Testis (tissue), 3 donors: ENCODE measurements around the gene OSBPL5. TPM values are rescaled to one million over a fixed set of nuclear protein-coding genes. Genes with fewer than 3 reads are reported as not detected.

Experiments
- DNase-seq: peaks from one replicate; pipeline ENCODE4 v3.0.0-alpha.2; 2019
- H3K27ac ChIP-seq, 2 donors: fragments of 200-600 bp; sonication (generic); one replicate each; pipeline ENCODE4 v1.5.1; 2019
- H3K27me3 ChIP-seq: fragments of 200-600 bp; sonication (generic); one replicate; pipeline ENCODE4 v1.5.1; 2019
- H3K36me3 ChIP-seq: fragments of 200-600 bp; sonication (generic); one replicate; pipeline ENCODE4 v1.5.1; 2017; ENCODE audit warnings: low read depth; ENCODE audit errors: missing control alignments
- H3K4me1 ChIP-seq: fragments of 200-600 bp; sonication (generic); one replicate; pipeline ENCODE4 v1.5.1; 2019
- H3K4me3 ChIP-seq, 2 donors: fragments of 200-600 bp; sonication (generic); one replicate each; pipeline ENCODE4 v1.5.1; 2017 to 2019
- H3K9me3 ChIP-seq: fragments of 200-600 bp; sonication (generic); one replicate; pipeline ENCODE4 v1.5.1; 2017
- POLR2A ChIP-seq: fragments of 450-650 bp; IDR thresholded peaks from one replicate; pipeline ENCODE4 v1.6.1; 2017; ENCODE audit warnings: antibody characterized with exemption, mild to moderate bottlenecking, moderate library complexity
- WGBS, 2 donors: methylation state at CpG; one replicate each; pipeline ENCODE4 v1.1.5; 2018; 5-methylcytosine and 5-hydroxymethylcytosine counted together
- intact Hi-C: fragments of 100-400 bp; cut with DNase I; formaldehyde crosslinking; loops from one replicate; pipeline ENCODE4 v1.15.1; 2023; ENCODE audit warnings: low total_unique reads
- polyA plus RNA-seq: library from polyadenylated mRNA; stranded (reverse); fragments of 350-450 nt; fragmentation: Illumina TruSeq; extraction: RNeasy Lipid Tissue Mini Kit (QIAGEN cat#74804); gene quantifications from one replicate; pipeline ENCODE4 v1.2.3, GENCODE V29; 2014; ENCODE audit warnings: low read depth, low replicate concordance; ENCODE audit not compliant: insufficient read depth
- total RNA-seq, 2 donors: library from RNA; depleted of rRNA; stranded (reverse); fragments of >200 nt; gene quantifications; one replicate each; pipeline ENCODE4 v1.2.3, GENCODE V29; 2016
- TF ChIP-seq, protein P1 (sequence below), 3 experiments: fragments of 450-650 bp in 2 of 3; fragments of 200-600 bp in 1 of 3; sonication (generic) in 1 of 3; IDR thresholded peaks; one replicate each; pipeline ENCODE4 v1.5.1; 2016 to 2019; ENCODE audit warnings: antibody characterized with exemption in 3 of 3, mild to moderate bottlenecking in 2 of 3, moderate library complexity in 1 of 3

Gene OSBPL5
- total and polyA plus RNA-seq, 3 donors from 2014 or later, result 8.9 to 18.1 (median 13.2) TPM

DNA sequence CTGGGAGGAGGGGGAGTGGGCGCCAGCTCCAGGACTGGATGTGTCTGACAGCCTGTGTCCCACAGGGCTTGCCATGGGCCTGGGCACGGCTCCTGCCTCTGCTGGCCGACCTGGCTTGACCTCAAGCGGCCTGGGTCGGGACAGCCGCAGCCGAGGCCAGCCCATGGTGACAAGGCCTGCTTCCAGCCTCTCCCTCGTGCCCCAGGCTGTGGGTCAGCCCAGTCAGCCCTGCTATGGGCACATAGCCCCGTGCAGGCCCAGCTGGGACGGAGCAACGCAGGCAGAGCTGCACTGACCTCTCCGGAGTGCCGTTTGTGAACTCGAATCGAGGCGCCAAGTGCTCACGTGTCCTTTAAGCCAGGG lies 17.9 kb downstream of the OSBPL5 start:
- Histone ChIP-seq H3K4me3 (no peak overlapping the region), H3K36me3 (no peaks in the 10 kb centered on the region), H3K4me1 (peaks cover 18% of the 10 kb centered on the region), H3K27ac (no peak overlapping the region), H3K9me3 (no peaks in the 10 kb centered on the region), H3K27me3 (no peaks in the 10 kb centered on the region)
- DNase-seq, result no peak
- intact Hi-C loops, result no loop called here
- 52 to 55% methylated on average over 5 to 17 of the region's 17 CpGs for WGBS, 2 donors
- no peak for TF ChIP-seq POLR2A
- TF ChIP-seq, protein P1, sequence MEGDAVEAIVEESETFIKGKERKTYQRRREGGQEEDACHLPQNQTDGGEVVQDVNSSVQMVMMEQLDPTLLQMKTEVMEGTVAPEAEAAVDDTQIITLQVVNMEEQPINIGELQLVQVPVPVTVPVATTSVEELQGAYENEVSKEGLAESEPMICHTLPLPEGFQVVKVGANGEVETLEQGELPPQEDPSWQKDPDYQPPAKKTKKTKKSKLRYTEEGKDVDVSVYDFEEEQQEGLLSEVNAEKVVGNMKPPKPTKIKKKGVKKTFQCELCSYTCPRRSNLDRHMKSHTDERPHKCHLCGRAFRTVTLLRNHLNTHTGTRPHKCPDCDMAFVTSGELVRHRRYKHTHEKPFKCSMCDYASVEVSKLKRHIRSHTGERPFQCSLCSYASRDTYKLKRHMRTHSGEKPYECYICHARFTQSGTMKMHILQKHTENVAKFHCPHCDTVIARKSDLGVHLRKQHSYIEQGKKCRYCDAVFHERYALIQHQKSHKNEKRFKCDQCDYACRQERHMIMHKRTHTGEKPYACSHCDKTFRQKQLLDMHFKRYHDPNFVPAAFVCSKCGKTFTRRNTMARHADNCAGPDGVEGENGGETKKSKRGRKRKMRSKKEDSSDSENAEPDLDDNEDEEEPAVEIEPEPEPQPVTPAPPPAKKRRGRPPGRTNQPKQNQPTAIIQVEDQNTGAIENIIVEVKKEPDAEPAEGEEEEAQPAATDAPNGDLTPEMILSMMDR (IDR thresholded peaks at IDR 0.05), result no peak

DNA sequence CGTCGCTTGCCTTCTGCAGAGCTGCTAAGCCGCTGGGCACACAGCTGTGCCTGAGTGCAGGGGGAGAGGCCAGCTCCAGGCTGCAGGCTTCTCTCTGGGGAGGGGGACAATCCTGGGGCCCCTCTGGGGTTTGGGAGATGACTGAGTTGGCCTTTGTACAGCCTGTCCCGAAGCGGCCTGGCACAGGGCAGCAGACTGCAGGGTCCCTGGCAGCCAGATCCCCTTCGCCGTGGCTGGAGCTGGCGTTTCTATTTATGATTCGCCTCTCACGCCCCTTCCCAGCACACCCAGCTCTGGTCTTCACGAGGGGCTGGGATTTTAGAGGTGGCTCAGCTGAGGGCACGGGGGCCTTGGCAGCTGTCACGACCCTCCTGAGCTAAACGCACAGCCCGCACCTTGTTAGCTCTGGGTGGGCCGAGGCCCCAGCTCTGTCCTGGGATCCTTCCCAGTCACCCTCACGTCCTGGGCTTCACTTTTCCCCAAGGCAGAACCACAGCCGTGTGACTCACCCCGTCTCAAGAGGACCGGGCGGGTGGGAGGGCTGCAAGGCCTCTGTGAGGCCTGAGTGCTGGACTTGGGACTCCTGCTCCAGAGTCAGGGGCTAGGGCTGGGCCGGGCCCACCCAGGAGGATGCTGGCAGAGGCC lies 18.4 kb downstream of the OSBPL5 start:
- intact Hi-C loops, result no loop called here
- no peak for DNase-seq
- 60 to 86% methylated on average over 12 to 22 of the region's 22 CpGs for WGBS, 2 donors
- TF ChIP-seq, protein P1 (IDR thresholded peaks at IDR 0.05), result no peak
- TF ChIP-seq POLR2A, result no peak
- no peaks in the 10 kb centered on the region for H3K36me3 ChIP-seq
- peaks cover 18% of the 10 kb centered on the region for H3K4me1 ChIP-seq
- H3K27me3 ChIP-seq, result no peaks in the 10 kb centered on the region
- H3K27ac ChIP-seq, result no peak overlapping the region
- H3K4me3 ChIP-seq, result no peak overlapping the region
- no peaks in the 10 kb centered on the region for H3K9me3 ChIP-seq

DNA sequence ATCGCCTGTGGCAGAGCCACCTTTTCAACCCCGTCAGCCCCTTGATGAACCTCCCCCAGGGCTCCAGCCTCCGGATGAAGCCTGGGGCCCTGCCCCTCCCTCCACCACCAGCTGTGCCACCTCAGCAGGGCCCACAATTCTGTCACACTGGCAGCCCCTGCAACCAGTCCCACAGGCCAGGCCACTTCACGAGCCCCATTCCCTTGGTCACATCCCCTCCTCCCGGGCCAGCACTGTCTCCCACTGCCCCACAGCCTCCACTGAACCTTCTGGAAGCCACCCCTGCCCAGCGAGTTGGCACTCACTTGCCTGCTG lies 19.9 kb downstream of the OSBPL5 start:
- Histone ChIP-seq H3K9me3 (no peaks in the 10 kb centered on the region), H3K36me3 (no peaks in the 10 kb centered on the region), H3K27ac (no peak overlapping the region), H3K4me1 (peaks cover 18% of the 10 kb centered on the region), H3K4me3 (no peak overlapping the region), H3K27me3 (no peaks in the 10 kb centered on the region)
- intact Hi-C loops, result no loop called here
- DNase-seq, result no peak
- WGBS, 2 donors, result 86 to 91% methylated on average over 5 to 6 of the region's 6 CpGs
- no peak for TF ChIP-seq POLR2A
- TF ChIP-seq, protein P1 (IDR thresholded peaks at IDR 0.05), result no peak

DNA sequence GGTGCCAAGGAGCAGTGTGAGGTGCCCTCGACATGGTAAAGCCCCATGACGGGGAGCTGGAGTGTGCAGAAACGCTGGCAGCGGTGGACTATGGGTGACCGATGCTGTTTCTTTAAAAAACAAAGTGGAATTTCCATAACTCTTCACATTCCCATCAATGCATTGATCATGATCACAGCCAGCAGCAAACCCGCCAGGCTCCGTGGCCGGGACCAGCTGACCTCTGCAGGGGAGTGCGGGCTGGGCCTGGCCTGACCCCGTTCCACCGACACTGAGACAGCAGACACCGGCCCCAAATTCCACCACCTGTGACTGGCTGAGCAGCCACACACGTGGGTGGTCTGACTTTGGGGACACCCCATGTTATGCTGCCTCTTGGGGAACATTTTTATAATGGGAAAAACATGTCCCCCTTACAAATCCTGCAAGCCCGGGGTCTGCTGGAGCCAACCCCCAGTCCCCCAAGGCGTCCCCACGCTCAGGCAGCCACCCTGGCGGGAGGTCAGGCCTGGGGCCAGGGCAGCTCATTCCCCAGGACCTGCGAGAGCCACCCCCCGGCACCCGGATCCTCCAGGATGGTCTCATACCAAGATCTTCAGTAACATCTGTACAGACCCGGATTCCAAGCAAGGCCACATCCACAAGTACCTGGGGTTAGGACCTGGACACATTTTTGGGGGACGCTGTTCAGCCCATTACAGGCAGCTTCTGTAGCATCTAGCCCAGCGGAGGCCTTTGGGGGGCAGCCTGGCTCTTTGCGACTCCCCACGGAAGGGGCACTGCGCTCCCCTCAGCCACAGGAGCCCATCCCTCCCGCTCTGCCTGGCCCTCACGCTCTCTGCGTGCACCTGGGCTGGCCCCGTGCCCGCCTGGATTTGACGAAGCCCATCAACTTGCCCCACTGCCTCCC lies 20.6 kb downstream of the OSBPL5 start:
- Histone ChIP-seq H3K9me3 (no peaks in the 10 kb centered on the region), H3K36me3 (no peaks in the 10 kb centered on the region), H3K4me1 (peaks cover 18% of the 10 kb centered on the region), H3K27me3 (no peaks in the 10 kb centered on the region), H3K4me3 (no peak overlapping the region), H3K27ac (no peak overlapping the region)
- 77 to 90% methylated on average over 19 to 32 of the region's 32 CpGs for WGBS, 2 donors
- DNase-seq, result no peak
- intact Hi-C loops, result no loop called here
- TF ChIP-seq, protein P1 (IDR thresholded peaks at IDR 0.05), result no peak
- no peak for TF ChIP-seq POLR2A
